Activated CD4-positive, alpha-beta T cell treated with anti-CD3 and anti-CD28 coated beads, Interleukin-2, amount 50 U/mL, for 16 hours (primary cell): Measurements from ENCODE around the gene TFDP2.
"Not testable (repeated sequence)": the region's sequence is repeated elsewhere in the genome, so short reads cannot be mapped to it uniquely, and the experiment has no call there.

Experiments used
- DNase-seq: peaks from one replicate; pipeline ENCODE4 v3.0.0-alpha.2; 2020

TFDP2 gene

GRCh38 chr3:142127941-142128658 lies 21.2 kb downstream of the TFDP2 start:
- no peak for DNase-seq

- no peak for DNase-seq
These were observed 25.1 kb downstream of the TFDP2 start for GRCh38 chr3:142124243-142124642.

- DNase-seq: no peak
These were observed 28.6 kb downstream of the TFDP2 start for GRCh38 chr3:142120707-142121106.

GRCh38 chr3:142118911-142119310 lies 30.4 kb downstream of the TFDP2 start:
- DNase-seq: no peak

GRCh38 chr3:142117056-142117851 lies 32.1 kb downstream of the TFDP2 start:
- DNase-seq: no peak

- no peak for DNase-seq
These were observed 33.3 kb downstream of the TFDP2 start for GRCh38 chr3:142115867-142116668.

- no peak for DNase-seq
These were observed 36.7 kb downstream of the TFDP2 start for GRCh38 chr3:142112601-142113000.

- no peak for DNase-seq
These were observed 42.8 kb downstream of the TFDP2 start for GRCh38 chr3:142106548-142106947.

- no peak for DNase-seq
These were observed 43.4 kb downstream of the TFDP2 start for GRCh38 chr3:142105991-142106390.

- no peak for DNase-seq
These were observed 44.6 kb downstream of the TFDP2 start for GRCh38 chr3:142104763-142105162.

- peak; percentile 13 for DNase-seq
These were observed 50.4 kb downstream of the TFDP2 start for GRCh38 chr3:142098964-142099363.

GRCh38 chr3:142097099-142097843 lies 52.1 kb downstream of the TFDP2 start:
- DNase-seq: no peak

- DNase-seq: no peak
These were observed 53.5 kb downstream of the TFDP2 start for GRCh38 chr3:142095841-142096240.

GRCh38 chr3:142088925-142089324 lies 60.4 kb downstream of the TFDP2 start:
- not testable (repeated sequence) for DNase-seq

GRCh38 chr3:142088522-142088921 lies 60.8 kb downstream of the TFDP2 start:
- DNase-seq: no peak

GRCh38 chr3:142087676-142088075 lies 61.7 kb downstream of the TFDP2 start:
- no peak for DNase-seq

- no peak for DNase-seq
These were observed 62.7 kb downstream of the TFDP2 start for GRCh38 chr3:142086581-142087090.

- DNase-seq: no peak
These were observed 68.2 kb downstream of the TFDP2 start for GRCh38 chr3:142081178-142081577.

- DNase-seq: no peak
These were observed 71.4 kb downstream of the TFDP2 start for GRCh38 chr3:142077859-142078500.

GRCh38 chr3:142077155-142077858 lies 72.0 kb downstream of the TFDP2 start:
- no peak for DNase-seq

GRCh38 chr3:142075656-142076055 lies 73.7 kb downstream of the TFDP2 start:
- DNase-seq: not testable (repeated sequence)
